SU-DHL-6 (cell line): ENCODE data around the gene SPX.

Experiments used
- H2AFZ ChIP-seq: fragments of 200-600 bp; sonication (generic); 2 replicates; pipeline ENCODE4 v1.6.1; 2014; ENCODE audit warnings: low read depth, mild to moderate bottlenecking, moderate library complexity, mixed read lengths, antibody characterized with exemption, low read length; ENCODE audit not compliant: severe bottlenecking
- H3F3A ChIP-seq: fragments of 200-600 bp; shearing (Covaris generic); 2 replicates; pipeline ENCODE4 v1.6.0; 2016; ENCODE audit warnings: antibody characterized with exemption, mild to moderate bottlenecking; ENCODE audit not compliant: insufficient read depth
- H3K27ac ChIP-seq: fragments of 200-600 bp; sonication (generic); 2 replicates; pipeline ENCODE4 v1.5.1; 2016; ENCODE audit warnings: low read depth, mild to moderate bottlenecking, low read length, moderate library complexity, mixed read lengths
- H3K27me3 ChIP-seq: fragments of 200-600 bp; sonication (generic), shearing (Covaris generic); 2 replicates; pipeline ENCODE4 v1.6.0; 2014; ENCODE audit warnings: mild to moderate bottlenecking, low read length
- H3K36me3 ChIP-seq: fragments of 200-600 bp; sonication (generic); 2 replicates; pipeline ENCODE4 v1.6.1; 2014; ENCODE audit warnings: mild to moderate bottlenecking, low read length, mixed read lengths
- H3K4me2 ChIP-seq: fragments of 300-600, 200-600 bp; shearing (Covaris generic), sonication (generic); 2 replicates; pipeline ENCODE4 v1.6.0; 2014; ENCODE audit warnings: low read length, low read depth, mild to moderate bottlenecking; ENCODE audit not compliant: poor library complexity, severe bottlenecking
- H3K4me3 ChIP-seq: fragments of 200-600 bp; sonication (generic); 2 replicates; pipeline ENCODE4 v1.5.1; 2014; ENCODE audit warnings: antibody characterized with exemption, low read length, mild to moderate bottlenecking, mixed read lengths; ENCODE audit not compliant: insufficient read depth, poor library complexity, severe bottlenecking
- H3K79me2 ChIP-seq: fragments of 200-600 bp; sonication (generic); 2 replicates; pipeline ENCODE4 v1.6.1; 2014; ENCODE audit warnings: mild to moderate bottlenecking, low read length, moderate library complexity; ENCODE audit not compliant: insufficient read depth
- H3K9ac ChIP-seq: fragments of 200-600 bp; sonication (generic); 2 replicates; pipeline ENCODE4 v1.7.0; 2014; ENCODE audit warnings: mild to moderate bottlenecking, low read length
- H3K9me2 ChIP-seq: fragments of 200-600 bp; sonication (generic); replicated peaks from 2 replicates; pipeline ENCODE4 v1.6.1; 2014; ENCODE audit warnings: low read length; ENCODE audit not compliant: insufficient read depth
- H3K9me3 ChIP-seq: fragments of 200-600 bp; sonication (generic); 2 replicates; pipeline ENCODE4 v1.6.1; 2014; ENCODE audit warnings: low read length, mixed read lengths; ENCODE audit not compliant: insufficient read depth
- H4K20me1 ChIP-seq: fragments of 200-600 bp; sonication (generic); 2 replicates; pipeline ENCODE4 v1.6.1; 2014; ENCODE audit warnings: low read depth, mild to moderate bottlenecking, antibody characterized with exemption, low read length, moderate library complexity, mixed read lengths
- EZH2phosphoT487 ChIP-seq: fragments of 200-600 bp; sonication (generic), shearing (Covaris generic); conservative IDR thresholded peaks from 2 replicates; pipeline ENCODE4 v1.6.1; 2018; ENCODE audit warnings: mild to moderate bottlenecking, antibody characterized with exemption, low read length, moderate library complexity, mixed read lengths
- TF ChIP-seq, protein P1 (sequence below): fragments of 200-600 bp; sonication (generic); IDR thresholded peaks from one replicate; pipeline ENCODE4 v1.5.1; 2017; ENCODE audit warnings: antibody characterized with exemption, mild to moderate bottlenecking, low read length, moderate library complexity; ENCODE audit not compliant: insufficient read depth, poor library complexity, severe bottlenecking

Gene SPX, protein sequence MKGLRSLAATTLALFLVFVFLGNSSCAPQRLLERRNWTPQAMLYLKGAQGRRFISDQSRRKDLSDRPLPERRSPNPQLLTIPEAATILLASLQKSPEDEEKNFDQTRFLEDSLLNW

DNA sequence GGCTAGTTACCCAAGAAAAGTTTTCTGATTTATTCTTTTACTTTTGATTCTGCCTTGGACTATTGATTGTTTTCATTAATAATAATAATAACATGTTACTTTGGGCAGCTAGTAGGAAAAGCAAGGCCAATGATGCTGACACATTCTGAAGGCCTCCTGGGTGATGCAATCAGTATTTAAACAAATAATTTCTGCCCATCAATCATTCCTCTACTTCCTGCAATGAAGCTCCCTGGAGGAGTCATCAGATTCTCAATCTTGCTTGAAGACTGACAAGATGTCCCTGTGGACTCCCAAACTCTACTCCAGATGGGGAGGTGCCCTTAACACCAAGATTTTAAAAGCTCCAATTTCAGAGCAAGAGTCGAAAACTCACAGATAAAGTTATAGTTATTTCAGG is at the start of gene SPX:
Gene SPX, plus strand, starts transcription at position 244 of the 400 bp plus-strand sequence. CDS start 177 bp downstream, outside the sequence.
- Histone ChIP-seq H3K9me2 (no peaks in the 10 kb centered on the region), H3K4me2 (no peak within 1 kb of the TSS), H3K79me2 (no peaks in the 10 kb centered on the region), H3K27me3 (no peaks in the 10 kb centered on the region), H3K36me3 (no peaks in the 10 kb centered on the region), H3K4me3 (no peak within 1 kb of the TSS), H3K9ac (no peak within 1 kb of the TSS), H3F3A (no peaks in the 10 kb centered on the region), H3K27ac (no peak within 1 kb of the TSS), H2AFZ (no peak within 1 kb of the TSS), H4K20me1 (no peaks in the 10 kb centered on the region), H3K9me3 (no peaks in the 10 kb centered on the region)
- TF ChIP-seq, protein P1, sequence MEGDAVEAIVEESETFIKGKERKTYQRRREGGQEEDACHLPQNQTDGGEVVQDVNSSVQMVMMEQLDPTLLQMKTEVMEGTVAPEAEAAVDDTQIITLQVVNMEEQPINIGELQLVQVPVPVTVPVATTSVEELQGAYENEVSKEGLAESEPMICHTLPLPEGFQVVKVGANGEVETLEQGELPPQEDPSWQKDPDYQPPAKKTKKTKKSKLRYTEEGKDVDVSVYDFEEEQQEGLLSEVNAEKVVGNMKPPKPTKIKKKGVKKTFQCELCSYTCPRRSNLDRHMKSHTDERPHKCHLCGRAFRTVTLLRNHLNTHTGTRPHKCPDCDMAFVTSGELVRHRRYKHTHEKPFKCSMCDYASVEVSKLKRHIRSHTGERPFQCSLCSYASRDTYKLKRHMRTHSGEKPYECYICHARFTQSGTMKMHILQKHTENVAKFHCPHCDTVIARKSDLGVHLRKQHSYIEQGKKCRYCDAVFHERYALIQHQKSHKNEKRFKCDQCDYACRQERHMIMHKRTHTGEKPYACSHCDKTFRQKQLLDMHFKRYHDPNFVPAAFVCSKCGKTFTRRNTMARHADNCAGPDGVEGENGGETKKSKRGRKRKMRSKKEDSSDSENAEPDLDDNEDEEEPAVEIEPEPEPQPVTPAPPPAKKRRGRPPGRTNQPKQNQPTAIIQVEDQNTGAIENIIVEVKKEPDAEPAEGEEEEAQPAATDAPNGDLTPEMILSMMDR: no peak
- TF ChIP-seq EZH2phosphoT487: no peak

DNA sequence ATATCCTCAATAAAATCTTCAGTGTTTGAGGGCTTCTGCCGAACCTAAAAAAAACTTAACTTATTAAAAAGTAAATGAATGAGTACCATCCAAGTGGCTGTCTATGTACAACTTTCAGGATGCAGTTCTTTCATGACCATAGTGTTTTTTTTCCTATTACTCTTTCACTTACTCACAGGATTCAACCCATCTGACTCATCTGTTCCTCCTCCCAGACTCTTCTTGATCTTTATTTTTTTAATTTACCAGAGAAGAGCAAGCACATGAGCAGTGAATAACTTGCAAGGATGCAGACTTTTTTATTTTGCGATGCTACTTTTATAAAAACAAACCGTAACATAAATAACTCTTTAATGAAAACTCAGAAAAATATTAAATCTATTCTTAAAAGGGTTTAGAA is 49.1 kb upstream of the SPX start:
- Histone ChIP-seq H3K9me3 (no peaks in the 10 kb centered on the region), H2AFZ (no peak overlapping the region), H4K20me1 (no peaks in the 10 kb centered on the region), H3F3A (0 out of 2 replicates have a peak, but pooled peaks cover 3% of the 10 kb centered on the region), H3K27me3 (no peaks in the 10 kb centered on the region), H3K79me2 (no peaks in the 10 kb centered on the region), H3K36me3 (peaks cover 53% of the 10 kb centered on the region), H3K9ac (no peak overlapping the region), H3K4me2 (no peak overlapping the region), H3K4me3 (no peak overlapping the region), H3K9me2 (no peaks in the 10 kb centered on the region), H3K27ac (no peak overlapping the region)
- no peak for TF ChIP-seq EZH2phosphoT487
- TF ChIP-seq, protein P1: no peak

DNA sequence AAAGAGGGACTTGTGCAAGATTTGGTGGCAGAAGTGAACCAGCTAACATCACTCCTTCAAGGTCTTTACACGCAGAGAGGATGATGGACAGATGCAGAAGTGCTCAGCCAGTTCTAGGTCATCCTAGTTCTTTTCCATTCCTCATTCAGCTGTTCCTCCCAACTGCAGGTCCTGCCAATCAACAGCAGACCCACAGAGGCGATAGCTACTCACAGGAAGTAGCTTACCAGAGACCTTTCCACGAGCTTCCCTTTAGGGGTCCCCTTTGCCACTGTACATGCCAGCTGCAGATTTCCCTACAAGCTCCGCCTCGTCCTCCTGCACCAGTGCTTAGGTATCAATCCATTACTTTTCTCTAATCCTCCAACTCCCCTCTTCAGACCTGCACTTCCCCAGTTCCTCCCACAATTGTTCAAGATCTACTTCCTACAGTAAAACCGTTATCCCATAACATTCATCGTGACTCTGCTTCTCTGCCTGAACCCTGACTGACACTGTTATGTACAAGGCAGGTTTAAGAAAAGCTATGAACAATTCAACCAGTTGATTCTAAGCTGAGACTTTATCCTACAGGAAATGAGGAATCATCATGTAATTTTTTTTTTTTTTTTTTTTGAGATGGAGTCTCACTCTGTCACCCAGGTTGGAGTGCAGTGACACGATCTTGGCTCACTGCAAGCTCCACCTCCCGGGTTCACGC is 47.2 kb upstream of the SPX start:
- no peak overlapping the region for H3K4me3 ChIP-seq
- no peaks in the 10 kb centered on the region for H3K9me3 ChIP-seq
- H4K20me1 ChIP-seq: no peaks in the 10 kb centered on the region
- H2AFZ ChIP-seq: no peak overlapping the region
- H3K9ac ChIP-seq: no peak overlapping the region
- no peak overlapping the region for H3K4me2 ChIP-seq
- no peaks in the 10 kb centered on the region for H3K27me3 ChIP-seq
- H3K36me3 ChIP-seq: peaks cover 44% of the 10 kb centered on the region
- 0 out of 2 replicates have a peak, but pooled peaks cover 2% of the 10 kb centered on the region for H3F3A ChIP-seq
- no peaks in the 10 kb centered on the region for H3K79me2 ChIP-seq
- no peak overlapping the region for H3K27ac ChIP-seq
- H3K9me2 ChIP-seq: no peaks in the 10 kb centered on the region
- TF ChIP-seq EZH2phosphoT487: no peak
- TF ChIP-seq, protein P1: no peak
